SKM-1 (cell line): ENCODE measurements around the gene GGN.
"Not testable (repeated sequence)": the region's sequence is repeated elsewhere in the genome, so short reads cannot be mapped to it uniquely, and the experiment has no call there.

Experiments
- DNase-seq: peaks from one replicate; lab custom pipeline; 2025; ENCODE audit not compliant: unreplicated experiment; lab: John Stamatoyannopoulos, UW

GGN gene

GRCh38 chr19:38411898-38412297, 24.1 kb upstream of the GGN start:
- DNase-seq, result not testable (repeated sequence)

- no peak for DNase-seq
Measured at GRCh38 chr19:38411041-38411712, 23.3 kb upstream of the GGN start.

DNA sequence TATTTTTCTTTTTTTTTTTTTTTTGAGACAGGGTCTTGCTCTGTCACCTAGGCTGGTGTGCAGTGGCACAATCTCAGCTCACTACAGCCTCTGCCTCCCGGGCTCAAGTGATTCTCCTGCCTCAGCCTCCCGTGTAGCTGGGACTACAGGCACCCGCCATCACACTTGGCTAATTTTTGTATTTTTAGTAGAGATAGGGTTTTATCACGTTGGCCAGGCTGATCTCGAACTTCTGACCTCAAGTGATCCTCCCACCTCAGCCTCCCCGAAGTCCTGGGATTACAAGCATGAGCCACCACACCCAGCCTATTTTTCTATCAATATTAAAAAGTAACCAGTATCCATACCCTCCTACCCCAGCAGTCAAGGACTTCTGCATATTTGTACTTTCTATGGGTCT, 22.6 kb upstream of the GGN start:
- not testable (repeated sequence) for DNase-seq

DNA sequence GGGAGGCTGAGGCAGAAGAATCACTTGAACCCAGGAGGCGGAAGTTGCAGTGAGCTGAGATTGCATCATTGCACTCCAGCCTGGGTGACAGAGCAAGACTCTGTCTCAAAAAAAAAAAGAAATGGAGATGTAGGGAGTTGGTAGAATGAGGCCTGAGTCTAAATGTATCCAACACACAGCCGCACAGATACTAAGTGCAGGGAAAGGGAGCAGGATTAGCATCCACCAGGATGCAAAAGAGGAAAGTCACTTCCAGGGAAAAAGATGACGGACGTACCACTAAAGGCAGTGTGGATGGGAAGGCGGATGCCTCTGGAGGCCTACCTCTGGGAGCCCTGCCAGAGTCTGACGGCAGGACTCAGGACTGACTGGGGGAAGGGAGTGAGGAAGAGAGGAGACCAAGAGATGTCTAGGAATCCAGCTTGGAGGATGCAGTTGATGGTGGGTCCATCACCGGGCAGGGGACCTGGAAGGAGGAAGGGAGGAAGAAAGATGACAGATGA, 21.8 kb upstream of the GGN start:
- no peak for DNase-seq

DNA sequence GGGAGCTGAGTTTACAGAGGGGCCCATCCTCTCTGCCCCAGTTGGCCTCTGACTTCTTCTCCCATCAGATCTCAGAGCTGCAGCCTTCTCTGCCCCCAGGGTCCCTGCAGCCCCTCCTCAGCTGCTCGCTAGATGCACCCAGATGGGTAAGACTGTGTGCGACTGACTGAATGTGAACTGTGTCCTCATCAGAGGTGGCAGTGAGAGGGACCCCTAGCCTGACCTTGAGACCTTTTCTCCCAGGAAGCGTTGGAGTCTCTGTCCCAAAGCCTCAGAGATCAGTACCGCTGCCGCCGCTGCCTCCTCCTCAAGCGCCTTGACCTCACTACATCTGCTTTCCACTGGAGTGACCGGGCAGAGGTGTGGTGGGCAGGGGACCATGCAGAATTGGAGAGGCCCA, 17.4 kb upstream of the GGN start:
- no peak for DNase-seq

- DNase-seq, result no peak
Measured at GRCh38 chr19:38404858-38405257, 17.0 kb upstream of the GGN start.

DNA sequence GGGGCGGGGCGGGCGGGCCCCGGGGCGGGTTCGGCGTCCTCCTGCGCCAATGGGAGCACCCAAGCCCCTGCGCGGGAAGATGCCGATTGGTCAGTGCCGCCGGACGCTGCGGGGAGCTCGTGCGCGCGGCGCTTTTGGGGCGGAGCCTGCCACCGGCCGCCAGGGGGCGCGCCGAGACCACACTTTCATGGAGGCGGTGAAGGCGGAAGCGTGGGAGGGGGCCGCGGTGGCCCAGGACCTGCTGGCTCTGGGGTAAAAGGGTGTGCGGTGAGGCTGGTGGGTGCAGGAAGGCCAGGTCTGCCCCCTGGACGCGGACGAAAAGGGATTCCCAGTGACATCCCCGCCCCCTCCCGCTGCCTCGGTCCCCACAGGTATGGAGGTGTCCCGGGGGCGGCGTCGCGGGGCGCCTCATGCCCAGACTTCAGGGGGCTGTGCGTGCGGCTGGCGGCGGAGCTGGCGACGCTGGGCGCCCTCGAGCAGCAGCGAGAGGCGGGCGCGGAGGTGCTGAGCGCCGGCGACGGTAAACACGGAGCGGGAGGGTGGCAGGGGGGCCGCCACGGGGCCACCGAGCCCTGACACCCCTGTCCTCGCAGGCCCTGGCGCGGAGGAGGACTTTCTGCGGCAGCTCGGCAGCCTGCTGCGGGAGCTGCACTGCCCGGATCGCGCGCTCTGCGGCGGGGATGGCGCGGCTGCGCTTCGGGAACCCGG, 15.3 kb upstream of the GGN start, which contains the start of gene FAM98C:
FAM98C (plus strand) TSS at position 127 of the 708 bp plus-strand sequence; CDS start at position 188, 61 bp downstream.
- peak; percentile 73 for DNase-seq

GRCh38 chr19:38402623-38402966, 14.8 kb upstream of the GGN start:
- DNase-seq, result no peak

DNA sequence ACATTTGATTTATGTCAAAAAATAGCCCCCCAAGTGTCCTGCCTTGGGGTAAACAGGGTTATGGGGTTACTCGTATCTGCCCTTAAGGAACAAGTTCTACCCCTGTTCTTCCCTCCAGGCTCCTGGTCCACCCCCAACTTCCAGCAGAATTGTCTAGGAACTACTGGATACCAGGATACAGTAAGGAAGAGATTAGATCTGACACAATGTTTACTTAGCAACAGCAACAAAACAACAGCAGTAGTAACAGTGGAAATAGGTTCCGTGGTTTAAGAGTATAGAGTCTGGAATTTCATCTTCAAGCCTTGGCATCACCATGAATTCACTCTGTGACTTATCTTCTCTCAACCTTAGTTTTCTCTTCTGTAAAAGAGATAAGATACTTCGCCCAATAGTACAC, 13.3 kb upstream of the GGN start:
- DNase-seq, result no peak

DNA sequence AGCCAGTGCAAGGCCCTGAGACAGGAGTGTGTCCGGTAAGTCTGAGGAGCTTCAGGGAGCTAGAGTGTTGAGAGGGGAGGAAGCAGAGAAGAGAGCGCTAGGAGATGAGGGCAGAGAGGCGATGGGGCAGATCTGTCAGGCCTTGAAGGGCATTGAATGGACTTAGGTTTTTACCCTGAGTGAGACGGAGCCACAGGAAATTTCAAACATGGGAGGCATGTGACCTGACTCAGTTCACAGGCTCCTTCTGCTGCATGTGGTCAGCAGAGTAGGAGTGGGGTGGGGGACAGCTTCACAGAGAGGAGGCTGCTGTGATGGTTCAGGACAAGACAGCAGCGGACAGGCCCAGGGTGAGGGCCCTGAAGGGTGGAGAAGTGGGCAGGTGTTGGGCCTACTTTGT, 12.5 kb upstream of the GGN start:
- no peak for DNase-seq

DNA sequence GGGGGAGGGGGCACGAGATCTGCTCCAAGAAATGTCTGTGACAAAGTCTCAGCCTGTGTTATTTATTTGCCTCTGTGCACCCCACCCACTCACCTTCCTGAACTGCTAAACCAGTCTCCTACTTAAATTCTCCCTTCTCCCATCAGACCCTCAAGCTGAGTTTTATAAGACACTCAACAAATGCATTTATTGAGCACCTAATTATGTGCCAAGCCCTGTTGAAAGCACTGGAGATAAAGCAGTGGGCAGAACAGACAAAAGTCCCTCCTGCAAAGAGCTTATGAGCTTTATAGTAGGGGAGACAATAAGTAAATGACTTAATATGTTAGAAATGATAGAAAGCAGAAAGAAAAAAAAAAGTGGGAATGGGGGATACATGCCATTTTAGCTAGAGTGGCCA, 11.7 kb upstream of the GGN start:
- DNase-seq, result no peak

GRCh38 chr19:38399081-38399480, 11.2 kb upstream of the GGN start:
- no peak for DNase-seq

DNA sequence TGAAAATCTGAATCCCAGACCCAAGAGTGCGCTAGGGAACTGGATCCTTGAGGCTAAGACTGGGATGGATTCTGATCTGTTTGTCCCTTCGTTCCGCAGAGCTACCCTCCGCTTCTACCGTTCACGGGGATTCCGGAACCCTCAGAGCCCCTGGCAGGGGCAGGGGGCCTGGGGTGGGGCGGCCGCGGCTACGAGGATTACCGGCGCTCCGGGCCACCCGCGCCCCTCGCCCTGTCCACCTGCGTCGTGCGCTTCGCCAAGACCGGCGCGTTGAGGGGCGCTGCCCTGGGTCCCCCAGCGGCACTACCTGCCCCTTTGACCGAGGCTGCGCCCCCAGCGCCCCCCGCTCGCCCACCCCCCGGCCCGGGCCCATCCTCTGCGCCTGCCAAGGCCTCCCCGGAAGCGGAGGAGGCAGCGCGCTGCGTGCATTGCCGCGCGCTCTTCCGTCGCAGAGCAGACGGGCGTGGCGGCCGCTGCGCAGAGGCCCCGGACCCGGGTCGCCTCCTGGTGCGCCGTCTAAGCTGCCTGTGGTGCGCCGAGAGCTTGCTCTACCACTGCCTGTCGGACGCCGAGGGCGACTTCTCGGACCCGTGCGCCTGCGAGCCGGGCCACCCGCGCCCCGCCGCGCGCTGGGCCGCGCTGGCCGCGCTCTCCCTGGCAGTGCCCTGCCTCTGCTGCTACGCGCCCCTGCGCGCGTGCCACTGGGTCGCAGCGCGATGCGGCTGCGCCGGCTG, 7.7 kb upstream of the GGN start:
- no peak for DNase-seq

- DNase-seq, result no peak
Measured at GRCh38 chr19:38394488-38394887, 6.7 kb upstream of the GGN start.

DNA sequence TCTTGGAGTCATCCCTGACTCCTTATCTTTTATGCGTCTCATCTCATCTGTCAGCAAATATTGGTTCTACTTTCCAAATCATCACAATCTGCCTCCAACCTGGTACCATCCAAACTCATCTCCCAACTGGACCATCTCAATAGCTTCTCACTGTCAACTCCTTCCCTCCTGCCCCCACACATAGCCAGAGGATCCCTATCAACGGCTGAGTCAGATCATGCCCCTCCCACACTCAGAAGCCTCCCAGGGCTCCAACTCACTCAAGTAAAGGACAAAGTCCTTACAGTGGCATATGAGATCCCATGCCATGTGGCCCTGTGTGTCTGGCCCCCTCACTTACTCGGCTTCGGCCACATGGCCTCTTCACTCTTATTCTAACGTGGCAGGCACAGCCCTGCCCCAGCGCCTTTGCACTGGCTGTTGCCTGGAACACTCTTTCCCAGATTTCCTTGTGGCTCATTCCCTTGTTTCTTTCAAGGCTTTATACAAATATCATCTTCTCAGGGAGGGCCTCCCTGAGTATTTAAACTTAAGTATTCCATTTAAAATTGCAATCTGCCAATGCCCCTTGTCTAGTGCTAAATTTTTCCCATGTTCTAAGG, 5.0 kb upstream of the GGN start:
- DNase-seq, result no peak

GRCh38 chr19:38391911-38392464, 4.2 kb upstream of the GGN start:
- no peak for DNase-seq

DNA sequence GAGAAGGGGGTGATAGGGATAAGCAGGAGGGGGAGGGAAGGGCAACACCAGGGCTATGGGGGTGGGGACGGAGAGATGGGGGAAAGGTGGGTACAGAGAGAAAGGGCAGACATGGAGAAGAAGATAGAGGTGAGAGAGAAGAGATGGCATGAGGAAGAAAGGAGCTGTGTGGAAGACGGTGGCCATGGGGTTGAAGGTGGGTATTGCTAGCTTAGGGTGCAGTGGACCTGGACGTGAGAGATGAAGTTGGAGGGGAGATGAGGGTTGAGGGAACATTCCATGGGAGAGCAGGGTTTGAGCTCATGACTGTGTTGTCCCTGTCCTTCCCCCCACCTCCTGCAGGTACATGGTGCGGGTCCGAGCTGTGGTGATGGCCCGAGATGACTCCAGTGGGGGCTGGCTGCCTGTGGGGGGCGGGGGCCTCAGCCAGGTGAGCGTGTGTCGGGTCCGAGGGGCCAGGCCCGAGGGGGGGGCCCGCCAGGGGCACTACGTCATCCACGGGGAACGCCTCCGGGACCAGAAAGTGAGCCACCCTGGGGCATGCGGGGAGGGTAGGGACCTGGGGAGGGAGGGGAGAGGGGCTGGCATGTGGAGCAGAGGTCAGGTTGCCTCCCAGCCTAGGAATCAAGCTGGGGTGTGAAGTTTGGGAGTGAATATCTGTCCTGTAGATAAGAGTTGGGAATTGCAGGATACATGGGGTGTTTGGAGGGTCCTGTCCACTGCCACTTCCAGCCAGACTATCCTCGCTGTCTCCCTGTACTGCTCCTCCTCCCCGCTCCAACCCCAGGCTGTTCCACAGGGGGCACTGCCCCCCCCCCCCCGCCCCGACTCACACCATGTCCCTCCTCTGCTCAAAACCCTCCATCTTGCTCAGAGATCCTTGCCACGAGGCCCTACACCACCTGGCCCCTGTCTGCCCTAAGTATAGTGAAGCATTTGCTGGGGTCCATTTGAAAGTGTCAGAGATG, 2.4 kb upstream of the GGN start:
- no peak for DNase-seq

DNA sequence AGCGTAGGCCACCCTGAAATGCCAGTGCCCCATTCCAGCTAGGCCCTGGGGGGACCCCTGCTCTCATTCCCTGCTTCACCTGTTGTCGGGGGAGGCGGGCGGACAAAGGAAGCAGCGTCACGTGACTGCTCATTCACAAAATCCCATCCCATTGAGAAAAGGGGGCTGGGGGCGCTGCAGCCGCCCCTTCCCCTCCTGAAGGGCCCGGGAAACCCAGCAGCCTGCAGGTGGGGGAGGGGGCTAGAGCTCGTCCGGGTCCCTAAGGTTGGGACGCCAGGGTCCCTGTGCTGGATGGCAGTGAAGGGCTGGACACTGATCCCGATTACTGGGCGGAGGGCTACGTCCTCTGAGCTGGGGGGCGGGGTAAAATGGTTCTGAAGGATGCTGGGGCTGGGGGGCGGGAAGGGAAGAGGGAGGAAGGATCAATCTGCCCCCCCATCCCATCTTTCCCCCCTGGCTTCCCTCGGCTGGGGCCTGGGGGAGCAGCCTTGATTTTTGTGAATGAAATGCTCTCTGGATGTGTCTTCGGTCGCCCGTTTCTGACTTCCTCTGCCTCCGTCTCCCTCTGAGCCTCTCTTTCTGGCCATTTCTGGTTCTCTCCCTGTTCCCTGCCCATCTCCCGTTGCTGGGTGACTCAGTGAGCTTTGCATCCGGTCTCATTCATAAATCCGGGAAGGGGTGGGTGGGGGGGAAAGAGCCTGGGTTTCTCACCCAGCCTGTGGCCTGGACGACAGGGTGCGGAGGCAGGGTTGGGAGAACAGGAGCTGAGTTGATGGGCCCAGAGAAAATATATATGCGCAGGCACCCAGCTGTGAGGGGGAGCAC, 1.5 kb upstream of the GGN start:
- DNase-seq, result no peak
